DND-41 (cell line): ENCODE data around the gene MLANA.

Experiments
- CTCF ChIP-seq: IDR thresholded peaks from 2 replicates; pipeline ENCODE4 v1.5.1; 2012; ENCODE audit warnings: borderline replicate concordance, low read length, moderate library complexity, mild to moderate bottlenecking; ENCODE audit not compliant: poor library complexity, severe bottlenecking; ENCODE audit errors: extremely low read depth
- EZH2 ChIP-seq: IDR thresholded peaks from 3 replicates; pipeline ENCODE4 v1.6.1; 2012; ENCODE audit warnings: borderline replicate concordance, low read depth, mild to moderate bottlenecking, moderate library complexity, low read length, inconsistent platforms; ENCODE audit not compliant: severe bottlenecking

- TF ChIP-seq CTCF = no peak
- no peak for TF ChIP-seq EZH2
Observed at GRCh38 chr9:5876026-5876425, 14.7 kb upstream of the MLANA start.
